ENCODE results near the gene ARL15.

Gene ARL15

GRCh38 chr5:54120473-54120872 is 189.9 kb downstream of the ARL15 start:
- Mint-ChIP-seq H3K4me1 (peaks cover 3% of the 10 kb centered on the region), H3K9me3 (peaks cover 4% of the 10 kb centered on the region), H3K36me3 (ENCODE audit: low read depth) (no peaks in the 10 kb centered on the region), H3K27me3 (no peaks in the 10 kb centered on the region), H3K4me3 (no peak overlapping the region), H3K27ac (no peak overlapping the region)
- ATAC-seq (no peak), DNase-seq (no peak)

GRCh38 chr5:54117957-54118356 is 192.4 kb downstream of the ARL15 start:
- Mint-ChIP-seq H3K4me3 (no peak overlapping the region), H3K9me3 (peaks cover 4% of the 10 kb centered on the region), H3K27me3 (no peaks in the 10 kb centered on the region), H3K36me3 (ENCODE audit: low read depth) (peaks cover under 1% of the 10 kb centered on the region), H3K4me1 (peaks cover 3% of the 10 kb centered on the region), H3K27ac (no peak overlapping the region)
- ATAC-seq = no peak
- no peak for DNase-seq

GRCh38 chr5:54115735-54116403 is 194.5 kb downstream of the ARL15 start:
- Mint-ChIP-seq H3K9me3 (peaks cover 4% of the 10 kb centered on the region), H3K36me3 (ENCODE audit: low read depth) (peaks cover 7% of the 10 kb centered on the region), H3K27me3 (no peaks in the 10 kb centered on the region), H3K4me3 (no peak overlapping the region), H3K4me1 (peaks cover 3% of the 10 kb centered on the region), H3K27ac (no peak overlapping the region)
- no peak for ATAC-seq
- no peak for DNase-seq

GRCh38 chr5:54113060-54113459 is 197.3 kb downstream of the ARL15 start:
- H3K36me3 Mint-ChIP-seq (ENCODE audit: low read depth) = peaks cover 7% of the 10 kb centered on the region
- H3K27me3 Mint-ChIP-seq = no peaks in the 10 kb centered on the region
- no peaks in the 10 kb centered on the region for H3K4me1 Mint-ChIP-seq
- H3K9me3 Mint-ChIP-seq = no peaks in the 10 kb centered on the region
- no peak for DNase-seq
- ATAC-seq = no peak
- H3K4me3 Mint-ChIP-seq = no peak overlapping the region
- no peak overlapping the region for H3K27ac Mint-ChIP-seq

- no peak overlapping the region for H3K4me3 Mint-ChIP-seq
- no peak for DNase-seq
These were observed 200.6 kb downstream of the ARL15 start for GRCh38 chr5:54109626-54110330.

GRCh38 chr5:54108136-54108535 is 202.2 kb downstream of the ARL15 start:
- DNase-seq = no peak
- Mint-ChIP-seq H3K9me3 (no peaks in the 10 kb centered on the region), H3K27me3 (no peaks in the 10 kb centered on the region), H3K36me3 (ENCODE audit: low read depth) (peaks cover 14% of the 10 kb centered on the region), H3K4me3 (no peak overlapping the region), H3K4me1 (no peaks in the 10 kb centered on the region), H3K27ac (no peak overlapping the region)
- no peak for ATAC-seq

More at GRCh38 chr5:54109626-54110330, 200.6 kb downstream of the ARL15 start:
- no peaks in the 10 kb centered on the region for H3K9me3 Mint-ChIP-seq
- no peak for ATAC-seq
- H3K36me3 Mint-ChIP-seq (ENCODE audit: low read depth) = peaks cover 14% of the 10 kb centered on the region
- no peaks in the 10 kb centered on the region for H3K4me1 Mint-ChIP-seq
- no peaks in the 10 kb centered on the region for H3K27me3 Mint-ChIP-seq
- H3K27ac Mint-ChIP-seq = no peak overlapping the region

- Mint-ChIP-seq H3K27ac (no peak overlapping the region), H3K36me3 (ENCODE audit: low read depth) (peaks cover 8% of the 10 kb centered on the region), H3K9me3 (no peaks in the 10 kb centered on the region), H3K4me1 (no peaks in the 10 kb centered on the region), H3K4me3 (no peak overlapping the region), H3K27me3 (no peaks in the 10 kb centered on the region)
- DNase-seq (no peak), ATAC-seq (no peak)
These were observed 206.5 kb downstream of the ARL15 start for GRCh38 chr5:54103871-54104270.

- no peak overlapping the region for H3K4me3 Mint-ChIP-seq
- no peaks in the 10 kb centered on the region for H3K4me1 Mint-ChIP-seq
- H3K36me3 Mint-ChIP-seq (ENCODE audit: low read depth) = peaks cover 5% of the 10 kb centered on the region
- no peaks in the 10 kb centered on the region for H3K9me3 Mint-ChIP-seq
- H3K27me3 Mint-ChIP-seq = no peaks in the 10 kb centered on the region
- no peak overlapping the region for H3K27ac Mint-ChIP-seq
- DNase-seq = no peak
- ATAC-seq = no peak
These were observed 212.1 kb downstream of the ARL15 start for GRCh38 chr5:54098267-54098666.

- no peaks in the 10 kb centered on the region for H3K4me1 Mint-ChIP-seq
- no peaks in the 10 kb centered on the region for H3K9me3 Mint-ChIP-seq
- H3K27ac Mint-ChIP-seq = no peak overlapping the region
- DNase-seq (no peak), ATAC-seq (no peak)
- peaks cover 5% of the 10 kb centered on the region for H3K36me3 Mint-ChIP-seq (ENCODE audit: low read depth)
- no peaks in the 10 kb centered on the region for H3K27me3 Mint-ChIP-seq
- no peak overlapping the region for H3K4me3 Mint-ChIP-seq
These were observed 214.4 kb downstream of the ARL15 start for GRCh38 chr5:54095969-54096368.

- no peak overlapping the region for H3K4me3 Mint-ChIP-seq
- no peaks in the 10 kb centered on the region for H3K4me1 Mint-ChIP-seq
- no peak for ATAC-seq
- H3K27me3 Mint-ChIP-seq = no peaks in the 10 kb centered on the region
- H3K9me3 Mint-ChIP-seq = no peaks in the 10 kb centered on the region
- peaks cover 5% of the 10 kb centered on the region for H3K36me3 Mint-ChIP-seq (ENCODE audit: low read depth)
- no peak overlapping the region for H3K27ac Mint-ChIP-seq
- DNase-seq = no peak
These were observed 215.7 kb downstream of the ARL15 start for GRCh38 chr5:54094706-54095105.

- H3K4me3 Mint-ChIP-seq = no peak overlapping the region
- H3K27ac Mint-ChIP-seq = no peak overlapping the region
- no peaks in the 10 kb centered on the region for H3K4me1 Mint-ChIP-seq
- ATAC-seq = no peak
- H3K27me3 Mint-ChIP-seq = no peaks in the 10 kb centered on the region
- peaks cover 5% of the 10 kb centered on the region for H3K36me3 Mint-ChIP-seq (ENCODE audit: low read depth)
- no peaks in the 10 kb centered on the region for H3K9me3 Mint-ChIP-seq
- no peak for DNase-seq
These were observed 216.5 kb downstream of the ARL15 start for GRCh38 chr5:54093861-54094260.

GRCh38 chr5:54093081-54093492 is 217.3 kb downstream of the ARL15 start:
- Mint-ChIP-seq H3K4me3 (no peak overlapping the region), H3K4me1 (no peaks in the 10 kb centered on the region), H3K27me3 (no peaks in the 10 kb centered on the region), H3K36me3 (ENCODE audit: low read depth) (peaks cover 2% of the 10 kb centered on the region), H3K27ac (no peak overlapping the region), H3K9me3 (no peaks in the 10 kb centered on the region)
- ATAC-seq (no peak), DNase-seq (no peak)

- H3K36me3 Mint-ChIP-seq (ENCODE audit: low read depth) = peaks cover 7% of the 10 kb centered on the region
- no peaks in the 10 kb centered on the region for H3K9me3 Mint-ChIP-seq
- H3K27ac Mint-ChIP-seq = no peak overlapping the region
- no peak for ATAC-seq
- DNase-seq = no peak
- H3K4me3 Mint-ChIP-seq = no peak overlapping the region
- no peaks in the 10 kb centered on the region for H3K4me1 Mint-ChIP-seq
- no peaks in the 10 kb centered on the region for H3K27me3 Mint-ChIP-seq
These were observed 218.9 kb downstream of the ARL15 start for GRCh38 chr5:54091307-54092130.

GRCh38 chr5:54090495-54091120 is 219.8 kb downstream of the ARL15 start:
- ATAC-seq = no peak
- H3K9me3 Mint-ChIP-seq = no peaks in the 10 kb centered on the region
- no peak for DNase-seq

More at GRCh38 chr5:54090495-54091120, 219.8 kb downstream of the ARL15 start:
- Mint-ChIP-seq H3K27ac (no peak overlapping the region), H3K4me3 (no peak overlapping the region), H3K36me3 (ENCODE audit: low read depth) (peaks cover 8% of the 10 kb centered on the region), H3K4me1 (no peaks in the 10 kb centered on the region), H3K27me3 (no peaks in the 10 kb centered on the region)
